ENCODE measurements around the gene GLIPR1.
"Not testable (repeated sequence)": the region's sequence is repeated elsewhere in the genome, so short reads cannot be mapped to it uniquely, and the experiment has no call there.

GLIPR1 gene

GRCh38 chr12:75522124-75522523 is 41.6 kb downstream of the GLIPR1 start:
- DNase-seq = not testable (repeated sequence)

GRCh38 chr12:75525263-75525662 is 44.7 kb downstream of the GLIPR1 start:
- DNase-seq = no peak

- no peak for DNase-seq
Measured at GRCh38 chr12:75526655-75527511, 46.3 kb downstream of the GLIPR1 start.

GRCh38 chr12:75528272-75528671 is 47.7 kb downstream of the GLIPR1 start:
- no peak for DNase-seq

GRCh38 chr12:75528692-75529091 is 48.1 kb downstream of the GLIPR1 start:
- DNase-seq = no peak

- DNase-seq = no peak
Measured at GRCh38 chr12:75529316-75529715, 48.8 kb downstream of the GLIPR1 start.

GRCh38 chr12:75529826-75530225 is 49.3 kb downstream of the GLIPR1 start:
- DNase-seq = no peak

- DNase-seq = no peak
Measured at GRCh38 chr12:75533239-75533638, 52.7 kb downstream of the GLIPR1 start.

- no peak for DNase-seq
Measured at GRCh38 chr12:75539889-75540288, 59.3 kb downstream of the GLIPR1 start.

- DNase-seq = no peak
Measured at GRCh38 chr12:75542942-75543341, 62.4 kb downstream of the GLIPR1 start.

- no peak for DNase-seq
Measured at GRCh38 chr12:75543529-75543928, 63.0 kb downstream of the GLIPR1 start.

- no peak for DNase-seq
Measured at GRCh38 chr12:75545636-75546035, 65.1 kb downstream of the GLIPR1 start.

GRCh38 chr12:75548879-75549278 is 68.3 kb downstream of the GLIPR1 start:
- no peak for DNase-seq

- no peak for DNase-seq
Measured at GRCh38 chr12:75549989-75550388, 69.4 kb downstream of the GLIPR1 start.

- DNase-seq = no peak
Measured at GRCh38 chr12:75550401-75551240, 70.1 kb downstream of the GLIPR1 start.

GRCh38 chr12:75551477-75551876 is 70.9 kb downstream of the GLIPR1 start:
- no peak for DNase-seq

- no peak for DNase-seq
Measured at GRCh38 chr12:75553398-75553797, 72.8 kb downstream of the GLIPR1 start.
